Tongue (tissue), 2 donors: Measurements from ENCODE around the gene ARL17B. TPM values are rescaled to one million over a fixed set of nuclear protein-coding genes. Genes with fewer than 3 reads are reported as not detected.
A peak's percentile ranks its signal among the peaks of the same experiment; 100 is the strongest.
"Not testable (repeated sequence)": the region's sequence is repeated elsewhere in the genome, so short reads cannot be mapped to it uniquely, and the experiment has no call there.

Experiments used
- DNase-seq: peaks from one replicate; pipeline ENCODE4 v3.0.0-alpha.2; 2015
- total RNA-seq: library from RNA; depleted of rRNA; stranded (reverse); fragments of >200 nt; gene quantifications from one replicate; pipeline ENCODE4 v1.2.3, GENCODE V29; 2014

ARL17B gene
- total RNA-seq, 1 donor from 2014 or later, result 15.3 TPM

DNA sequence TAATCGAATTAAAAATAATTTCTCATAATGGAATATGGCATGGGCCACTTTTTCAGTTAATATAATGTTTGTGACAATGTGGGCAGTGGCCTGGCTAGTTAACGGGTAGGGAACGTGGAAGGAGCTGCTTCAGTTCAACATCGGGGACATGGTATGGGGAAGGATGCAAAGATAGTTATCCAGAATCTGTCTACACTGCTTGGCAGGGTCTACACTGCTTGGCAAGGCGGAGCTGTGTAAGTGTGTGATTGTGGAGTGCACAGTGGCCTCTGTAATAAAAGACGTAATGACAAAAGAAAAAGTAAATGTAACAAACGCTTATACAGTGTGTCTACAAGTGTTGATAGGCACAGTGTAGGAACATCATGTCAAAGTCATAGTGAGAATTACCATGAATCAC lies 74.0 kb downstream of the ARL17B start:
- not testable (repeated sequence) for DNase-seq

DNA sequence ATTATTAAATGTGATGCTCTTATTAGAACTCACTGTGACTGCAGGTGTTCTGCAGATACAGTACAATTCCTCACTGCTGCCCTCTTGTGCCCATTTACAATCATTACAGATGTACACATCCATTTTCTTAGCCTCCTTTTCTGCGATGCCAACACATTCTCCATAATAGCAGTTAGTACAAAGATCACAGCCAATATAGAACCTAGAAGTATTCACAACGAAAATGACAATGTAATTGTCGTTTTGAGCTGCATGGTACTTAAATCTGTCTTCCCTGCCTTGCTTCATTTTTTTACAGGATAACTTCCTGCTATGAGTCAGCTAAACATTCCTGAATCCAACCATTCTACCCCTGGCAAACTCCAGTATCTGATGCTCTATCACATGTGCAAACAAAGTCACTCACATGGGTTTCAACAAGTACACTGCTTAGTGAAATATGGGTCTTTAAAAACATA lies 74.8 kb downstream of the ARL17B start:
- peak; percentile 94 for DNase-seq

DNA sequence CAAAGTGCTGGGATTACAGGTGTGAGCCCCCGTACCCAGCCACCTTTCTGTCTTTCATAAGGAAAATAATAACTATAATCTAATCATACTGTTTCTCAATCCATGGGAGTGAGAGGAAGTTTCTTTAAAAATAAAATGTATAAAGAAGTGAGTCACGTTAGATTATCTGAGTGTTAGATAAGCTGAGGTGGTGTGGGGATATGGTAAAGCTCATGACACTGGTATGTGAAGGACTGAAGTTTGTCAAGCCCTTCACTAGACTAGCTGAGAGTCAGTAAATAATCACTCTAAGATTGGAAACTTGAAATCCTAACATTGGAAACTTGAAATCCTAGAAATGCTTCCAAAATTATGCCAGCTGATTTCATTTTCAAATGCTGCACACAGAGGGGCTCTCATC lies 76.1 kb downstream of the ARL17B start:
- not testable (repeated sequence) for DNase-seq

DNA sequence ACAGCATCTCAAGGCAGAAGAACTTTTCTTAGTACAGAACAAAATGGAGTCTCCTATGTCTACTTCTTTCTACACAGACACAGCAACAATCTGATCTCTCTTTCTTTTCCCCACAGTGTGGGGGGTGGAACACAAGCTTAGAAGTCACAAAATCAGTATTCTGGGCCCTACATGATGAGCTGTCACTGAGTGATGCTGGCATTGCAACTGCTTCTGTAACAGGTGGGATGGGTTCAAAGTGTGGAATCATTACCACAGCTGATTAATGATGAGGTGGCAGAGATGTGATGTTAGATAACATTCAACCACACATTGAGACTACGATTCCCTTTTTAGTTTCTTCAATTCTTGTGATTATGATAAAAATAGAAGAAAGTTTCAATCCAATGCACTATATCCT lies 77.1 kb downstream of the ARL17B start:
- DNase-seq, result not testable (repeated sequence)

DNA sequence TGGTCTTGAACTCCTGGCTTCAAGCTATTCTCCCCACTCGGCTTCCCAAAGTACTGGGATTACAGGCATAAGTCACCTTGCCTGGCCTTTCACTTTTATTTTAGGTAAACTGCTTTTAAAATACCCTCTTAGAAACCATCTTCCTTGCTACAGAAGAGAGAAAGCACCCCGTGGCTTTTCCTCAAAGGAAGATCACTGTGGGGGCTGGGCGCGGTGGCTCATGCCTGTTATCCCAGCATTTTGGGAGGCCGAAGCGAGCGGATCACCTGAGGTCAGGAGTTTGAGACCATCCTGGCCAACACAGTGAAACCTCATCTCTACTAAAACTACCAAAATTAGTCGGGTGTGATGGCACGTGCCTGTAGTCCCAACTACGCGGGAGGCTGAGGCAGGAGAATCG lies 78.9 kb downstream of the ARL17B start:
- not testable (repeated sequence) for DNase-seq

DNA sequence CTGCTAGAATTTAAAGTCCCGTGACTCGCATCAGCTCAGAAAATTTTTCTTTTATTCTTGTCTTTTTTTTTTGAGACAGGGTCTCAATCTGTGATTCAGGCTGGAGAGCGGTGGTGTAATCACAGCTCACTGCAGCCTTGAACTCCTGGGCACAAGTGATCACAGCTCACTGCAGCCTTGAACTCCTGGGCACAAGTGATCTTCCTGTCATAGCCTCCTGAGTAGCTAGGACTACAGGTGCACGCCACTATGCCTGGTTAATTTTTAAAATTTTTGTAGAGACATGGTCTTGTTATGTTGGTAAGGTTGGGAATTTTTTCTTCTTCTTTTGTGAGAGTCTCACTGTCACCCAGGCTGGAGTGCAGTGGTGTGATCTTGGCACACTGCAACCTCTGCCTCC lies 80.2 kb downstream of the ARL17B start:
- not testable (repeated sequence) for DNase-seq

DNA sequence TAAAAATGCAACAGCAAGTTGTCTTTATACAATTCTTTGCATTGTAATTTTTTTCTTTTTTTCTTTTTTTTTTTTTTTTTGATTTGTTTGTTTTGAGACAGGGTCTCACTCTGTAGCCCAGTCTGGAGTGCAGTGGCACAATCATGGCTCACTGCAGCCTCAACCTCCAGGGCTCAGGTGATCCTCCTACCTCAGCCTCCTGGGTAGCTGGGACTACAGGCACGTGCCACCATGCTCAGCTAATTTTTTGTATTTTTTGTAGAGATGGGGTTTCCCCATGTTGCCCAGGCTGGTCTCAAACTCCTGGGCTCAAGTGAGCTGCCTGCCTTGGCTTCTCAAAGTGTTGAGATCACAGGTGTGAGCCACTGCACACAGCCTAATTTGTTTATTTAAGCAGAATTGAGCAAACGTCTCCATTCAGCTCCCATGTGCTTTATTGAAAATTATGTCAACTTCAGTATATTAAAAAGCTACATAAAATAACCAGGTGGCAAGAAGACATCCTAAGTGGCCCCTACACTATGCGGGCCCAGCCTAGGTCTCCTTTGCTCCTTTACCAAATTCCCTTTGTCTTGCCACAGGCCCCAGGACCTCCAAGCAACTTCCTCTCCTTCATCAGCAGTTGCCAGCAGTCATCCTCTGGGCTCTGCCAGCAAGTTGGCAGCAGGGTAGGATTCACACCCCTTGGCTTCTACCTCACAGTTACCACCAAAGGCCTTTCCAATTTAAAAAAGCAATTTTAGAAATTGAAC lies 84.7 kb downstream of the ARL17B start:
- not testable (repeated sequence) for DNase-seq

DNA sequence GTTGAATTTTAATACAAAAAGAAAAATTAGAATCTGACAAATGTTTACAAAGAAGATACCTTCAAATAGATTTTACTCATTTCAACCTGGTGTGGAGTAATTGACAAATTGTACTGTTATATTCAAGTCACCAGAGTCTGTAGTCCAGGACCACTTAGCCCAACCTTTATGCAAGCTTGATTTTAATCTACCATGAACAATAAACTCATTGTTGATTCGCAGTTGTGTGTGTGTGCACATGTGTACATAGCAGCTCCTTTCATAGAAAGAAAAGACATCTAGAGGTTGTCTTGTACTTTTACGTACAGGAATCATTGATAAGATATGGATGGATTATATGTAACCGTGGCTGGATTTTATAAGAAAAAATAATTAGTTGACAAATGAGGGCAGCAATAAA lies 87.3 kb downstream of the ARL17B start:
- no peak for DNase-seq

DNA sequence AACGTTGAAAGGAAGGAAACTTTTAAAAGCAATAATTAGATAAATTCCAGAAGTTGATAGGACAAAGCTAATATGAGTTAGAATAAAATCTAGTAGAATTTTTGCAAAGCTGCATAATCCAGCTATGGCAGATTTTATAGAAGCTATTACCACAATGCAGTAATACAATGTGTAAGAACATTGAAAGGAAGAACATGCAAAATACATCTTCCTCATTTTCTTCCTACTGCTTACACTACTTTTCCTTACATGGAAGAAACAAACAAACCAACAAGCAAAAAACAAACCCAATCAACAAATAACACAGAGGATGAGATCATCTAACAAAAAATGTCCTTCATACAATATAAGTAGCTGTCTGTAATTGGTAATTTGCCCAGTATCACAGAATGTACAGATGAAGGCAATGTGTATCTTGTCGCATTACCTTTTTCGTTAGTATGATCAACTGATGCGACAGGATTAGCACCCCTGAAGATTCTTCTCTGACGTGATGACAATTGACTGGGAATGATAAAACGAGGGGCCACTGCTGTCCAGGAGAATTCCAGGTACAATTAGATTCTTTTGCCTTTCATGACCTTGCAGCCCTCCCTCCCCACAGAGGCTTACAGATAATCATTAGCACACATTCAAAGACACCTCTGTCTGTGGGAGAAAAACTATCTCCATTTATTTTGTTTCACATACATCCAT lies 87.9 kb downstream of the ARL17B start:
- DNase-seq, result no peak

DNA sequence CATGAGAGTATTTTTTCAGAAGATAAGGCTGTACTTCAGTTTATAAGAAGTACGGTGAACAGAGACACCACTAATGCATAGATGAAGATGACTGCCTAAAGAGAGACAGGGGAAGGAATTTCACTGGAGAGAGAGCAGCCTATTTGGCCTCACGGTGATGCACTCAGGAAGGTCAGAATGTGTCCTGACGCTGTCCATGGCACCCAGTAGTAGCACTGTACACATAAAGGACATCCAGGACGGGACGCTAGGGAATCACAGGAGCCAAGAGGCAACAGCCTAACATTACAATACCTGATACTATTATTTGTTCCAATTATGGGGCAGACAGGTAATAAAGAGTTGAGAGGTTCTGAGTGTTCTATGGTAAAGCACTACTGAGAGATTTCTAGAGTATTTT lies 91.5 kb downstream of the ARL17B start:
- no peak for DNase-seq

DNA sequence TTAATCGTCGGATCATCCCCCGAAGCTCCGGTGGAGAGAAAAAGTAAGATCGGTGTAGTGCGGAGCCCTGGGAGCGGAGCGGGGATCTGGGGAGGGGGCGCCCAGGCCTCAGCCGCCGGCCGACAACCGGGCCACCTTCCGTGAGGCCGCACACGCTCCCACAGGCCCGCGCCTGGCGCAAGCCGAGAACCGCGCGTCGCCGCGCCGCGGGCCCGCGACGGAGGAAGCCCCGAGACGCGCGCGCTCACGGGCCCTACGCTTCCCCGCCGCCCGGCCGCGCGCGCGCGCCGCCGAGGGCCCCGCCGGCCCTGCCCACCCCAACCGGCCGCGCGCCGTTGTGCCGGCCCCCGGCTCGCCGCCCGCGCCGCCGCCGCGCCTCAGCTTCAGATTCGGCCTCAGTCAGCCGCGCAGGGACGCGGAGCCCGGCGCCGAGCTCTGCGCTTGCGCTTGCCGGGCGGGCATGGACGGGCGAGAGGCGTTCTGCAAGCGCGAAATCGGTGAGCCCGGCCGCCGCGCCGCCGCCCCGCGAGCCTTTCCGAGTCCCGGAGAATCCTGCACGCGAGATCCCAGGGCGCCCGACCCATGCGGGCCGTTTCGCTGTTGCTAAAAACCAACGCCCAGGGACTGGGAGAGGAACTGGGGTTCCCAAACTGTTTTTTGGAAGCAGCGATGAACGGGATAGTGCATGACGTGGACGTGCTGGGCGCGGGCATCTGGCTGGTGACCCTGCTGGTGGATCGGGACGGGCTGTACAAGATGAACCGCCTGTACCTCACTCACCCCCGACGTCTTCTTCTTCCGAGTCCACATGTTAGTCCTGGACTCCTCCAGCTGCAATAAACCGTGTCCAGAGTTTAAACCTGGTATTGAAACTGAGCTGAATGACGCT lies 94.7 kb downstream of the ARL17B start:
- DNase-seq, result peak; percentile 97

DNA sequence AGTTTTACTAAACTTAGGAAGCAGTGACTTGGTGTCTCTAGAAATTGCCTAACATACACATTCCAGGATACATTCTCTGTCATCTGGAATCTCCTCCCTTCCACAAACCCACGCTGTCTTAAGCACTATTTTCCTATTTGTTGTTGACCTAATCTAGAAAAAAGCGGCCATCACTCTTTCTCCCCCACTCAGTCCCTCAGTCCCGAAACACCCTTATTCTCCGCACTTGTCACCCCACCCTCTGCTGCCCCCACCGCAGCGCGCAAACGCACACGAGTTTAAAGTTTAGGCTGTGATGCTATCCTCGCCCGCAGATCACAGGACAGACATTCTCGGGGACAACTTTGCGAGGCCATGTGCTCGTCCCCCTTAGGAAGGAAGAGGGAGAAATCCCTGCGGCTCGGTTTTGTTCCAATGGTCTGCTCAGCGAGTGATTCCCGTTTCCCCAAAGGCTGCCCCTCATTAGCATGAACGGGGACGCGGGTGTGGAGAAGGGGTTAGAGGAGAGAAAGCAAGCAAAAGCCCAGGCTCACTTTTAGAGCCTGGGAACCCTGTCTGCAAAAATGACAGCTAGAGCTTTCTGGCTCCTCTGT lies 95.4 kb downstream of the ARL17B start:
- DNase-seq, result not testable (repeated sequence)

DNA sequence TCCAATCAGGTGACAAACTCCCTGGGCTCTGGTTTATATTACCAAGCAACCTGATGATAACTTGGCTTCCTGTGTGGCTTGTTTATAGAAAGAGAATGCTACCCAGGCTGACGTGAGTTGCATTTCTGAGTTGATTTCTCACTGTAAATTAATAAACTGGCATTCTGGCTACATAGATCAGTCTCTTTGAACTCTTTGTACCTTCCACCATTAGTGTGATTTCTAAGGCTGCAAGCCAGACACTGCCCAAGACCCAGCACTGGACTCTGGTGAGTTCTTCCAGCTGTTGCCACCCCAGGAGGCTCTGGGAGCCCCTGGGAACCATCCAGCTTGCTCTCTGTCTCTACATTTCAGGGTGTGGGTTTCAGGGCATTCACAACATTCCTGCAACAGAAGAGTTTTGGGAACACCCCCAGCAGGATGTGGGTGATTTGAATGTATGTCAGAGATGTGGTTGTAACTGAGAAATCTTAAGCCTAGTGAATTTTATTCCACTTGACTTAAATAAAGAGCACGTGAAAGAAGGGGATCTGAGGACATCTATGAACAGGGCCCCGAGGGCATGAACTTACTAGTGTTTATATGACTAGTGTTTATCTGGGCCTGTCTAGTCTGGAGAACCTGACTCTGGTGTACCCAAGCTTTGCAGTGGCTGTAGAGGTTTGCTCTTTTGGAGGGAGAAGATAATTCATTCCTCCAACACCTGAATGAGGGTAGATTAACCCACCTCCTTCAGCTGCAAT lies 96.9 kb downstream of the ARL17B start:
- no peak for DNase-seq

DNA sequence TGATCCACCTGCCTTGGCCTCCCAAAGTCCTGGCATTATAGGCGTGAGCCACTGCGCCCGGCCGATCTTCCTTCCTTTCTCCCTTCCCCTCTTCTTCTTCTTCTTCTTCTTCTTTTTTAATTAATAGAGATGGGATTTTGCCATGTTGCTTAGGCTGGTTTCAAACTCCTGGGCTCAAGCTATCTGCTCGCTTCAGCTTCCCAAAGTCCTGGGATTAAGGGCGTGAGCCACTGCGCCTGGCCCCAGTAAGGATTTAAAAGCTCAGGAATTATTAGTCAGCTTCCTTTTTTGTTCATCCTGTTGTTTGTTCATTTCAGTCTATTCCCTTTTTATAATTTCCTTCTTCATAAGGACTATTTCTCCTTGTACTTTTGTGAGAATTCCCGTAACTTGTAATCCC lies 99.3 kb downstream of the ARL17B start:
- DNase-seq, result no peak

DNA sequence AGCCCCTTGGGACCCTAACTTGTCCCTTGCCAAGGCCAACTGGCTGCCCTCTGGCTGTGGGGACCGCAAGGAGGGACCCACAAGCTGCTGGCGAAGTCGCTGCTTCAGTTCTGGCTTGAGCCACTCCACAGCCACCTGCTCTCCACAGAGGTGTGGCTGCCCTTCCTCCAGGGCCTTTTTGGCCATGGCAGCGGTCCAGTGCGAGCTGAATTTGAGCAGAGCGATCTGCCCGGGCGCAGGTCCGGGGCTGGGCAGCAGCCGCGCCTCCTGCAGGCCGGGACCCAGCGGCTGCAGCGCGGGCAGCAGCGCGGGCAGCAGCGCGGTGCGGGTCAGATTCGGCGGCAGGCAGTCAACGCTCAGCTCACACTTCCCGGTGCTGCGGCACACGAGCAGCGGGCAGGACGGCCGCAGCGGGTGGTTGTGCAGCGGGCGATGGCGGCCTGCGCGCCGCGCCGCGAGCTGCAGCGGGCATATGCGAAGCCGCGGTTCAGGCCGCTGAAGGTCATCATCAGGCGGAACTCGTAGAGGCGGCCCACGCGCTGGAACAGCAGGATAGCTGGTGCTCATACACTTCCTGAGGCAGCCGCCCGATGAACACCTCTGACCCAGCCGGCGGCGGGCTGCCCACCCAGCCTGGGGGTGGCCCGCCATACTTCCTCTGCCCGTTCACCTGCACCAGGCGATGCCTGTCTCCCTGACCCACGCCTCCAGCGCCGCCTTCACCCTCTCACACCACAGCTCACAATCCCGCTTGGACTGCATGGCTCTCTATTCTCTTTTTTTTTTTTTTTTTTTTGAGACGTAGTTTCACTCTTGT lies 101.5 kb downstream of the ARL17B start:
- DNase-seq, result not testable (repeated sequence)

DNA sequence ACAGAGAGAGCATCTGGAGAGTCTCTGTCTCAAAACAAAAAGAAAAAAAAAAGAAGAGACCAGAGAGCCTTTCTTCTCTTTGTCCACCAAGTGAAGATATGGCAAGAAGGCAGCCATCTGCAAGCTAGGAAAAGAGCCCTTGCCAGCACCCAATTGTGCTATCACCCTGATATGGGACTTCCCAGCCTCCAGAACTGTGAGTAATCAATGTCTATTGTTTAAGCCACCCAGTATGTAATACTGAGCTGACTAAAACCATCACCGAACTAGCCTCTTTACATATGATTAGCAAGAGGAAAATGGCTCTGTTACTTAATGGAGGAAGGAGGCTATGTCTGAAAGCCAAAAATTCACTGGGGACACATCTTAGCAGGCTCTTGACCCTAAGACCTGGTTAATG lies 105.2 kb downstream of the ARL17B start:
- not testable (repeated sequence) for DNase-seq

DNA sequence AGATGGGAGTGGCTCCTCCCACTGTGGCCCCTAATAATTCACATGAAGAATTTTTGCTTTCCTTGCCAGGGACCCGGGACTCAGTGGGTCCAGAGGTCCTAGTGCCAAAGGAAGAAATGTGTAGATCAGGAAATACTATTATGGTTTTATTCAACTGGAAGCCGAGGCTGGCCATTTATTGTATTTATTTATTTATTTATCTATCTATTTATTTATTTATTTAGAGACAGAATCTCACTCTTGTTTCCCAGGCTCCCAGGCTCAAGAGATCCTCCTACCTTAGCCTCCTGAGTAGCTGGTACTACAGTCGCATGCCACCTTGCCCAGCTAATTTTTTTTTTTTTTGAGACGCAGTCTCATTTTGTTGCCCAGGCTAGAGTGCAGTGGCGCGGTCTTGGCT lies 107.4 kb downstream of the ARL17B start:
- DNase-seq, result not testable (repeated sequence)

DNA sequence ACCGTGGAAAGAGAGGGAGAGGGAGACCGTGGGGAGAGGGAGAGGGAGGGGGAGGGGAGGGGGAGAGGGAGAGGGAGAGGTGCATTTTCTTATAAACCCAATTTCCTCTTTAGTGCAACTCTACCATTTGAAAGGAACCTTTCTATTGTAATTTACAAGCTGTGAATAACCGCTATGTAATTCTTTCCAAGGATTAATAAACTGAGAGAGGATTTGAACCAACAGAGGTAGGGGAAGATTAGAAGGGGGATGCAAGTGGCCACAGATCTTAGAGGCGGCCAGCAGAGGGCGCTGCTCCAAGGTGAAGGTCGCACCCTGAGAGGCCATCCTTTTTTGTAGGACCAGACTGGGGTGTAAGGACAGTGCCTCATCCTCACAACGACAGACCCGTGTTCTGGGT lies 107.8 kb downstream of the ARL17B start:
- DNase-seq, result not testable (repeated sequence)

DNA sequence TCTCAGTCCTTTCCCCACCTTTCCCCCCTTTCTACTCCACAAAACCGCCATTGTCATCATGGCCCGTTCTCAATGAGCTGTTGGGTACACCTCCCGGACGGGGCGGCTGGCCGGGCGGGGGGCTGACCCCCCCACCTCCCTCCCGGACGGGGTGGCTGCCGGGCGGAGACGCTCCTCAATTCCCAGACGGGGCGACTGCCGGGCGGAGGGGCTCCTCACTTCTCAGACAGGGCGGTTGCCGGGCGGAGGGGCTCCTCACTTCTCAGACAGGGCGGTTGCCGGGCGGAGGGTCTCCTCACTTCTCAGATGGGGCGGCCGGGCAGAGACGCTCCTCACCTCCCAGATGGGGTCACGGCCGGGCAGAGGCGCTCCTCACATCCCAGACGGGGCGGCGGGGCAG lies 108.8 kb downstream of the ARL17B start:
- not testable (repeated sequence) for DNase-seq

DNA sequence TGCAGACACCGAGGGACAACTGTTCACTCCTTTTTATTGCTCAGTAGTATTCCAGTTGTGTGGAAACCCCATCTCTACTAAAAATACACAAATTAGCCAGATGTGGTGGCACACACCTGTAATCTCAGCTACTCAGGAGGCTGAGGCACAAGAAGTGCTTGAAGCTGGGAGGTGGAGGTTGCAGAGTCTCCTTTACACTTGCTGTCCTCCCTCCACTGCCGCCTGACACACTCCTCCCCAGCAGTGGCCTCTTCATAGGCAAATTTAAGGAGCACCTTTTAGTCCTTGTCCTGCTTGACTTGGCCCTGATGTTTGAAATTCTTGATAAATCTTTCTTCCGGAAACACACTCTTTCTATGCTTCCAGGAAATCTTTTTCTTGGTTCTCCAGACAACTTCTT lies 112.4 kb downstream of the ARL17B start:
- not testable (repeated sequence) for DNase-seq
